DMS 273 treated with DMSO at 0.1 percent for 48 hours (cell line): ENCODE results near the gene SMTNL2.
"Not testable (repeated sequence)": the region's sequence is repeated elsewhere in the genome, so short reads cannot be mapped to it uniquely, and the experiment has no call there.

Source experiments
- DNase-seq: peaks from one replicate; lab custom pipeline; 2025; lab: John Stamatoyannopoulos, UW

The SMTNL2 gene

DNA sequence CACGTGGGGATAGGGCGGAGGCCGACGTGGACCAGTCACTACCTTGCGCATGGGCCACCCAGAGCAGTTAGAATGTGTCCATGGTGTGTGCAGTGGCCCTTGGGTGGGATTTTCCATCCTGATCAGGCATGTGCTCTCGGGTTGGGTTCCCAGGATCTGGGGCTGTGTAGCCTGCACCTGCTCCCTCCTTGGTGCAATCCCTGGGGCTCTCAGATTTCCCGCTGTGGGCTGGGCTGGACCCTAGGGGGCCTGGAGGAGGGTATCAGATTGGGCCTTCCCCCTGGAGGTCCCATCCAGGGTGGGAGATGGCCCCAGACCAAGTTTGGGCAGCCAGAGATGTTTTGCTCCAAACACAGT lies 1.3 kb downstream of the SMTNL2 start:
- no peak for DNase-seq

DNA sequence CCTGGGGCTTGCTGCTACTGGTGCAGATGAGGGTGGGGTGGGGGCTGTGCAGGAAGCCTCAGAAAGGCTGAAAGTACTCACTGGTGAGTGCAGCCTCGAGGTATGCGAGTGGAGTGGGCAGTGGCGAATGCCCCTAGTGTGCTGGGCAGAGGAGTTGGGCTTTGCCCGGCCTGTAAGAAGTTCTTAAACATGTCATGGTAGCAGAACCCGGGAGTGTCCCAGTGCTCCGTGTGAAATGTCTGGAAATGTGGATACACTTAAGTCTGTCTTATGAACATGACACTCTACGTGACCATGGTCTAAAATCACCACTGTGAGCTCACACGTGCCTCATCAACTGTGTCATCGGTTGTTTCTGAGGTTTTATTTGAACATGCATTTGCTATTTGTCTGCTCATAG lies 1.7 kb downstream of the SMTNL2 start:
- DNase-seq: no peak

DNA sequence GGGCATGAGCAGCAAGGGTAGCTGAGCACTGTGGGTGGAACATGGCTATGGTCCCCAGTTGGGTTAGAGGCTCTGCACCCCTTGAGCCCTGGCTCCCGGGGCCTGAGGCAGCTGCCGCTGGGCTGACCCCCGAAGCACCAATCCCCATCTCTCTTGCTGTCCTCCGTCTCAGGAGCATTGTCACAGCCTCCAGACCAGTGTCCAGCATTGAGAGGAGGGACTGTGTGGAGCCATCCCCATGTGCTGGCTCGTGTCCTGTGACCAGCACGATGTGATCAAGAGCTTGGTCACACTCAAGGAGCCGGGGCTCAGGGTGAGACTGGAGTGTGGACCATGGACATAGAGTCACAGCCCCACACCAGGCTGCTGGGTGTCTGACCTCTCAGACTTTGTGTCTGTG lies 2.9 kb downstream of the SMTNL2 start:
- no peak for DNase-seq

DNA sequence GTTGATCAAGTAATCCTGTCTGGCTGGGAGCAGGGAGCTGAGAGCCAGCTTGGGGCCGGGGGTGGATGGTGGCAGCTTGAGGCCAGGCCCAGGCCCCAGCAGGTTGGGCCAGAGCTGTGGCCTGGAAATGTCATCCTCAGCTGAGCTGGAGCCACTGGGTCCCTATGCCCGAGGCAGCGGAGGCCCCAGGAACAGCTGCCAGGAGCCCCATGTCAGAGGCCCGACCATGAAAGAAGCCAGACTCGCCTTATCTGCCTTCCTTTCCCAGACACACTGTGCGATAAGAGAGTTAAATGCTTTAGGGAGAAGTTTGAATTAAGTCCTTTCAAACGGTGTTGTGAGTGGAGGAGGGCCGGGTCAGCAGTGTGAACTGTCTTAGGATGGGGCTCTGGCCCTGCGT lies 3.5 kb downstream of the SMTNL2 start:
- no peak for DNase-seq

DNA sequence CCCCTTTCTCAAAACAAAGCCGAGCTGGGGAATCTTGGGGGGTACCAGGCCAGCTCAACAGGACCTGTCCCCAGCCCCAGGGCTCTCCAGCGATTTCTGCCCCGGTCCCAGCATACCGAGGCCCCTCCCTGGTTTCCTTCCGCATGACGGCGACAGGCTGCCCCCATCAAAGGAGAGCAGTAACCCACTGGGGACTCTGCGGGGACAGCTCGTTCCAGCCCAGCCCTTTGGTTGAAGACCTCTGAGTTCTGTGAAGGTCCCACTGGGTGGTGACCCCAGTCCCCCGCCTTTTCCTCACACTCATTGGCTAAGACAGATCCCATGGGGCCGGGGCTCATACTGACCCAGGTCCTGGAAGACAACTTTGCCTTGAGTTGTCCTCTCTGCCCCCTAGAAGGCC lies 4.1 kb downstream of the SMTNL2 start:
- DNase-seq: no peak

DNA sequence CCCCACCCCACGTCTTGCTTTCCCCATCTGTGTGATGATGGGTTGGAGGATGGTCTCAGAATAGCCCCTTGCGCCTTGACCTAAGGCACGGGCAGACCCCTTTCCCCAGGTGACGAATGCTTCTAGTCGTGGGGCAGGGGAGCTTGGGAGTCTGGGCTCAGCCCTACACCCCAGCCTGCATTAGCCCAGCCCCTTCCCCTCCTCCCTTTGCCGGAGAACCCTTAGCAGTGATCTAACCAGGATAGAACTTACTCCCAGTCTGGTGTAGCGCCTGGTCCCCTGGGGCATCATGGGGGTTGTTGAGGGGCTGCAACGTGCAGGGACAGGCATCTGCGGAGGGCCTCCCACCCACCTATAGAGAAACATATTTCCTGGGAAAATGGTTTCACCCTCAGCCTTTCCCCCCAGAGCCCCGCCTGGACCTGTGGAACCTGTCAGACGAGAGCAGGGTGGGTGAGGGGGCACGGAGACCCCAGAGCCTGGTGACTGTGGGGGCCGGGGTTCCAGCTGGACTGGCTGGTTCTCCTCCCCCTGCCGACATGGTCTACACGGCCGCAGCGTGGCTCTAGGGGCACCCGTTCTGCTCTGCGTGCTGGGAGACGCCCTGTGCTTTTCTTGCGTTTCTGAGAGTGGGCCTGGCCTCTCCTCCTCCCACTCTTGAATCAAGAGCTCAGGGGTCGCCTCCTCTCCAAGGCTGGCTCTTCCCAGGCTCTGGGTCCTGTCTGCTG lies 4.7 kb downstream of the SMTNL2 start:
- no peak for DNase-seq

DNA sequence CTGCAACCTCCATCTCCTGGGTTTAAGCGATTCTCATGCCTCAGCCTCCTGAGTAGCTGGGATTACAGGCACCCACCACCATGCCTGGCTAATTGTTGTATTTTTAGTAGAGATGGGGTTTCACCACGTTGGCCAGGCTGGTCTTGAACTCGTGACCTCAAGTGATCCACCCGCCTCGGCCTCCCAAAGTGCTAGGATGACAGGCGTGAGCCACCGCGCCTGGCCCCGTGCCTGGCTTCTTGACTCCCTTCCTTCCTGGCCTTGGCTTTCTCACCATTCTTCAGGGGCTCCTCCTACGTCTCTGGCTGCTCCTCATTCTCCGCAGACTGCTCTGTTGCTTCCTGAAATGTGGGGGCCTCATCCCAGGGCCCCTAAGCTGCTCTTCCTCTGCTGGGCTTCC lies 5.7 kb downstream of the SMTNL2 start:
- not testable (repeated sequence) for DNase-seq

DNA sequence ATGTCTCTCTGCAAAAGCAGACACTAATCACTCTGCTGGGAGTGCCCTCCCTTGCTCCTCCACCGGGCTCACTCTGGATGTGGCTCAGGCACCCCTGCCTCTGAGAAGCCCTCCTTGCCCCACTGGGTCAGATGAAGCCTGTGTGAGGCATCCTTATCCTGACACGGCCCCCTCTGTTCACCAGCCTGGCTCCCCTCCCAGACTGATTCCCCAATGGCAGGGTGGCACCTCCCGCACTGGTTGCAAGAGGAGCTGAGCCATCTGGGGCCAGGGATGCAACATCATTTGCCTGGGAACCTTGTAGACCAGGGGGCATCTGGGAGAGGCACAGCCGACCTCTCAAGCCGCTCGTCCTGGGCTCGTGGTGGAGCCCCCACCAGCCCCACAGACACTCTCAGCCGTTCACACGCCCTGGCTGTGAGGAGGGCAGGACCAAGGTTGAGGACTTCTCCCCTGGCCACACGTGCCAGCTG lies 6.7 kb downstream of the SMTNL2 start:
- no peak for DNase-seq

DNA sequence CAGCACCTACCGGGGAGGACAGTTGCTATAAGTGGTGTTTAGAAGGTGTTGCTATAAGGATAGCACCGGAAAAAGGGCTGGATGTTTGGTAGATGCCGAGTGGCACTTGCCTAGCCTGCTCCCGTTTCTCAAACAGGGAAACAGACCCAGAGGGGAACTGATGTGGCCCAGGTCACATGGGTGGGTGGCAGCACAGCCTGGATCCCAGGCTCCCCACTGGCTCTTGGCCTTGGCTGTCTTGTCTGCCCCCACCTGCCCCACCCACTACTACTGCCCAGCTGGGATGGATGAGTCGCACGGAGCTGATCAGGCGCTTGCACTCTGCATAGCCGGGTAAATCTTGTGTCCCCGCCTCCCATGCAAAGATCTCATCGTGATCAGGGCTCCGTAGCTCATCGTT lies 7.2 kb downstream of the SMTNL2 start:
- no peak for DNase-seq

DNA sequence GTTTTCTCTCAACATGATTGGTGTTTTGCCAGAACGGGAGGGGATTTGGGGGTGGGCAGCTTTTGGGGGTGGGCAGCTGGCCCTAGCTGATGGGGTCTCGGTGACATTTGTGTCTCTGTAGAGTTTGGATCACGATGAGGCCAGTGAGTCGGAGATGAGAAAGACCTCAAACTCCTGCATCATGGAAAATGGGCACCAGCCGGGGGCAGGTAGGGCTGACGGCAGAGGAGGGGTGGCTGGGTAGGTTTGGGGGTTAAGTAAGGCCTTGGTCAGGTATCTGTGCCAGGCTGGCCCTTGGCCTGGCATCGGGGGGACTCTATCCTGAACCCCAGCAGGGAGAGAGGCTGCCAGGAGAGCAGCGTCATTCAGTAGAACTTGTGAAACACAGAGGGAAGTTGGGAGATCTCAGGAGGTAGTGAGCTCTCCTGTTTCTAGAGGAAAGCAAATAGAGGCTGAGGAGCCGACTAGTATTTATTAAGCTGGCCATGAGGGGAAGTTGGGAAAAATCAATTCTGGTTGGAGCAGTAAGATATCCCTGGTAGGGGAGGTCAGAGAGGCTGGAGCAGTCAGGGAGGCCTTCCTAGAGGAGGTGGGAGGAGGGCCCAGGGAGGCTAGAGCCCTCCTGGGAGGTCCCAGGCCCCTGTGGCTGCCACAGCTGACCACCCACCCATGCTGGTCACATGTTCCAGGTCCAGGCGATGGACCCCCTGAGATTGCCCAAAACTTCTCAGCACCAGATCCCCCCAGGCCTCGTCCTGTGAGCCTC lies 8.1 kb downstream of the SMTNL2 start:
- DNase-seq: no peak

DNA sequence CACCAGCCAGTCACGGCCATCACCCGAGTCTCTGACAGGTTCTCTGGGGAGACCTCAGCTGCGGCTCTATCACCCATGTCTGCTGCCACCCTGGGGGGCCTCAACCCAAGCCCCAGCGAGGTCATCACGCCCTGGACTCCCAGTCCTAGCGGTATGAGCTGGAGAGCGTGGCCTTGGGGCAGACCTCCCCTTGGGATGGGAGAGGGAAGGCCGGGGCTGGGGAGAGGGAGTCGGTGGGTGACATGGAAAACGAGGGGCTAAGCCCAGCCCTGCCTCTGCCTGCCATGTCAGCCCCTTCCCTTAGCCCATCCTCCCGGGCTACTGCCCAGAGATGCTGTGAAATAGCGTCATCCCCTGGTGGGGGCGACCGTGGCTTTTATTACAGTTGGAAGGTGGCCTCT lies 8.7 kb downstream of the SMTNL2 start:
- no peak for DNase-seq

DNA sequence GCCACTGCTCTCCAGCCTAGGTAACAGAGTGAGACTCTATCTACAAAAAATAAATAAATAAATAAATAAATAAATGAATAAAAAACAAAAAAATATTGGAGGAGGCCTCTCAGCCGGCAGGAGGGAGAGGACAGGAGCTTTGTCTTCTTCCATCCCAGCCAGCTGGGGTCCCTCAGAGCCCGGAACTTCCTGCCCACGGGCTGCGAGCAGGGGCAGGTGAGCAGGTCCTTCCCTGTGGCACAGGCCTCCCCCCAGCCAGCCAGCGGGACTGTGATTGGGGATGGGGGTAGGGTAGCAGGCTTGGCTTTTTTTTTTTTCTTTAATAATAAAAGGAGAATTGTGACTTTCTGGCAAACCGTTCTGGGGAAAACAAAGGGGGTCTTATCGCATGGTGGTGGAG lies 10.1 kb downstream of the SMTNL2 start:
- DNase-seq: no peak

DNA sequence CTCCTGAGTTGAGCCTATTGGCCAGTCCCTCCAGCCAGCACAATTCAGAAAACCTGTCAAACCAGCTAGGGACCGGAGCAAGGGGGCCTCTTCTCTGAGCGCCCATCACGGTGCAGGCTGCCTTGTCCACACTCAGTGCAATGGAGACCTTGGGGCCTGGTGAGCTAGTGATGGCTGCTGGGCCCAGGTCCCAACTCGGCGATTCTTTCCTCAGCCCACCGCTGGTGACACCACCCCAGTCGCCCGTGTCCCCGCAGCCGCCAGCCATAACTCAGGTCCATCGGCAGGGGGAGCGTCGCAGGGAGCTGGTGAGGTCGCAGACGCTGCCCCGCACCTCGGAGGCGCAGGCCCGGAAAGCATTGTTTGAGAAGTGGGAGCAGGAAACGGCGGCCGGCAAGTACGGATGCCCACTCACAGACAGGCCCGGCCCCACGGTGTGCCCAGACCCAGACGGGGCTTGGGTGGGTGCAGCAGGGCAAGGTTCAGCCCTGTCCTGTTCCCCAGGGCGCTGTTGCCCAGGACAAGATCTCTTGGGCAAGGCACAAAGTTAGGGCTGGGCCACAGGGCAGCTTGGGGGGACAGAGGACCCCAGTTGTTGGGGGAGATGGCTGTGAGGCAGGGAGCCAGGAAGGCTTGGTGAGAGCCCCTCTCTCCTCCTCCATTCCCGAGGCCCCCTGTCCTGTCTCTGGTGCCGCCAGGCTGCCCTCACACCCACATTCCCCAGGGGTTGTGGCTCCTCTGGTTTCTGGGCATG lies 10.8 kb downstream of the SMTNL2 start:
- DNase-seq: no peak

DNA sequence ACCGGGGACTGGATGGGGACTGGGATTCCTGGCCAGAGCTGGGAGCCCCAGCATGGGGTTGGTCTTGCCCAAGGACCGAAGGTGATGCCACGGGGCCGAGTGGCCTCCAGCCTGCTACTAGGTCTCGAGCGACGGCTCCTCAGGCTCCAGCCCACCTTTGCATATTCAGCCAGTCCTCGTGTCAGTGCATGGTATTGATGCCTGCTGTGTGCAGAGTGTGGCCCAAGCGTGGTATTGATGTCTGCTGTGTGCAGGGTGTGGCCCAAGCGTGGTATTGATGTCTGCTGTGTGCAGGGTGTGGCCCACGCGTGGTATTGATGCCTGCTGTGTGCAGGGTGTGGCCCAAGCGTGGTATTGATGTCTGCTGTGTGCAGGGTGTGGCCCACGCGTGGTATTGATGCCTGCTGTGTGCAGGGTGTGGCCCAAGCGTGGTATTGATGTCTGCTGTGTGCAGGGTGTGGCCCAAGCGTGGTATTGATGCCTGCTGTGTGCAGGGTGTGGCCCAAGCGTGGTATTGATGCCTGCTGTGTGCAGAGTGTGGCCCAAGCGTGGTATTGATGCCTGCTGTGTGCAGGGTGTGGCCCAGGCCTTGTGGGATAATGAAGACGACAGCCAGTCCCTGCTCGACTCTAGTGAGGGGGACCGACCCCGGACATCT lies 11.5 kb downstream of the SMTNL2 start:
- not testable (repeated sequence) for DNase-seq

DNA sequence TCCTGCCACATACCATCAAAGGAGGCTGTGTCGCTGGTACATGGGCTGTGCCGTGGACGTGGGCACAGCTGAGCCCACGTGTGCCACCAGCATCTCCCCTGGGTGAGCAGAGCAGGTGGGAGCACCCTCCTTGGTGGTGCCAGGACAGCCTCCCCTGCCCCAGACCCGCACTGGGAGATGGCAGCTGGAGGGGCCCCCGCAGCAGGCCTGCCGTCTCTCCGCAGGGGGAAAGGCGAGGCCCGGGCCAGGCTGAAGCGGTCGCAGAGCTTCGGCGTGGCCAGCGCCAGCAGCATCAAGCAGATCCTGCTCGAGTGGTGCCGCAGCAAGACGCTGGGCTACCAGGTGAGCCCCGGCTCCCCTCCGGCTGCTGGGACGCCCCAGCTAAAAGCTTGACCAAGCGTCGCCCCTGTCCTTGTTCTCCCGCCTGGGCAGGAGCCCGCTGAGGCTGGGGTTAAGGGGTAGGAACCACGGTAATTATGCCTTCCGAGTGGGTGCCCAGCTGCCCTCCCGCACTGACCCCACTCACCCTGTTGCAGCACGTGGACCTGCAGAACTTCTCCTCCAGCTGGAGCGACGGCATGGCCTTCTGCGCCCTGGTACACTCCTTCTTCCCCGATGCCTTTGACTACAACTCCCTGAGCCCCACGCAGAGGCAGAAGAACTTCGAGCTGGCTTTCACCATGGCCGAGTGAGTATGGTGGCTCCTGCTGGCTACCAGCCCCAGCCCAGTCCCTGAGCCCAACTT lies 12.5 kb downstream of the SMTNL2 start:
- no peak for DNase-seq

DNA sequence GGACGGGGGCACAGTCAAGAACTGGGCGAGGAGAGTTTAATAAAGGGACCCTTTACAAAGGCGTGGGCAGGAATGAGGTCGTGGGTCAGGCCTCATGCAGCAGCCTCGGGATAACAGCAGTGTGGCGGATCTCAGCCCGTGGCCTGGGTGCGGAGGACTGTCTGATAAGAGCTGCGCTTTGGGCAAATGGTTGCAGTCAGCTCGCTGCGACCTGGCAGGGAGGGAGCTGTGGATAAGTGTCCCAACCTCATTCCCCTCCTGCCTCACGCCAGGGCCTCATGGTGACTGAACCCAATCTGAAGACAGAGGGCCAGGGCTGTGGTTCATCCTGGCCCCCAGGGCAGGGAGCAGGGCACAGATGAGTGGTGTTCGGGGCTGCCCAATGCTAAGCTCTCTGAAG lies 13.6 kb downstream of the SMTNL2 start:
- no peak for DNase-seq

DNA sequence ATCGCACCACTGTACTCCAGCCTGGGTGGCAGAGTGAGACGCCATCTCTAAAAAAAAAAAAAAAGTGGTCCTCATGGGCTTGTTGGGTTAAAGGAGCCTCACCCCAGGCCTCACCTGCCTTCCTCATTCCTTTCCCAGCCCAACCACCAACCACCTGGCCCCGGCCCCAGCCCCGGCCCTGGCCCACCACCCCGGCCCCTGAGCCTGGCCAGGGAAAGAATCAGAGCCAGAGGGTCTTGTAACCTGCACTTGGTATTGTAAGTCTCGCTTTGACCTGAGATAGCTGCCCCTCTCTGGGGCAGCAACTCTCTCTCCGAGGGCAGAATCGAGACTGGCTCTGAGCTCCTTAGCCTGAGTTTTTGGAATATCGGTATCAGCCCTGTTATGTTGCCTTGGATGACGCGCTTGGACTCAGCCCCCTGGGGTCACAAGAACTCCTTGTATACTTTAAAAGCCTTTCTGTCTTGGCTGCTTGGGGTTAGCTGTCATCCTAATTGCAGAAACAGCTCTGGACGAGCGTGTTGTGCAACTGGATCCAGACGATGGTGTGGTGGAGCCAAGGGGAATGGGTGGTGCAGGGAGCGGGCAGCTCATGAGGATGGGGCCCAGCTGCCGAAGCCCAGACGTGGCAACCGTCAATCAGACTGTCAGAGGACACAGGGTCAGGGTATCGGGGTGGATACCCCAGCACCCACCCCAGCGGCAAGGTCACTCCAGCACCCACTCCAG lies 14.6 kb downstream of the SMTNL2 start:
- no peak for DNase-seq

DNA sequence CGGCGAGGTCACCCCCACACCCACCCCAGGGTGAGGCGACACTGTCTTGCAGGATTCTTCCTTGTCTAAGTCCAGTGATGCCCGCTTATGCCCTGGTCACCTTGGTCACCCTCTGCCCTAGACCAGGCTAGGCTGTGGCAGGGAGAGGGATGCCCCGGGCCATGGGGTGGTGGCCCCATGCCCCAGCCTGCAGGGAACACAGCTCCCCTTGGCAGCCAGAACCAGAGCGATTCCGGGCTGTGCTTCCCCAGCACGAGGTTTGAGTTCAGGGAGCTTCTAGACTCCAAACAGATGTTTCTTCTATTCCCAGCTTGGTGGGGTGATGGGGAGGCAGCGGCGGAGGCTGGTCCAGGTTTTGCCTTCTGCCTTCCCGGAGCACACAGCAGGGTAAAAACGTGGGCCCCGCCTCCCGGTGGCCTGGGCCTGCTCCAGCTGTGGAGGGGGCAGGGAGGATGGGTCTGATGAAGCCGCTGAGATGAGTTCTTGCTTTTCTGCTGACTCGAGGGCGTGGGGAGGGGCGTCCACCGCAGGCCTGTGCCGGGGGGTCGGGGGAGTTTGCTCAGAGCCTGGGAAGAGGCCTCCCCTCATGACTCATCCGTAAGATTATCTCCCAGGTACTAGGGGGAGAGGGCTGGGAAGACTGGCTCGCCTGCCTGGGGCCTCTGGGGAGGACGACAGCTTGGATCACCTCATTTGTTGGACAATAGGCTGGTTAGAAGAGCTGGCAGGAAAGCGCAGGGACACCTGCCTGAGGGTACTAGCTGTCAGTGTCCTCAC lies 15.4 kb downstream of the SMTNL2 start:
- peak; percentile 51 for DNase-seq

DNA sequence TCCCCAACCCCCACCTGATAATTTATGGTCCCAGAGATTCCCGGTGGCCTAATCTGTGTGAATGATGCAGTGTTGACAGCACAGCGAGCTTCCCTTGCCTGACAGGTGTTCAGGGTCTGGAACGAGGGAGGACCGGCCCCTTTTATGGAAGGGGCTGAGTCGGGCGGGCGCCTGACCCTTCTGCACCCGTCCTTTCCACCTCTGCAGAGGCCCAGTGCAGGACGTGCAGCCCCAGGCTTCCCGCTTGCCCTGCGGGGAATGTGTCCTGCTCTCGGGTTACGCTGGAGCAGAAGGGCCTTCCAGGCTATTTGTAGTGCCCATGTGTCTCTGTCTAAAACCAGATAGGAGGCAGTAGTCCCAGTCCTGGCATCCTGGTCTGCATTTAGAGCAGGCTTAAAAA lies 16.2 kb downstream of the SMTNL2 start:
- no peak for DNase-seq

DNA sequence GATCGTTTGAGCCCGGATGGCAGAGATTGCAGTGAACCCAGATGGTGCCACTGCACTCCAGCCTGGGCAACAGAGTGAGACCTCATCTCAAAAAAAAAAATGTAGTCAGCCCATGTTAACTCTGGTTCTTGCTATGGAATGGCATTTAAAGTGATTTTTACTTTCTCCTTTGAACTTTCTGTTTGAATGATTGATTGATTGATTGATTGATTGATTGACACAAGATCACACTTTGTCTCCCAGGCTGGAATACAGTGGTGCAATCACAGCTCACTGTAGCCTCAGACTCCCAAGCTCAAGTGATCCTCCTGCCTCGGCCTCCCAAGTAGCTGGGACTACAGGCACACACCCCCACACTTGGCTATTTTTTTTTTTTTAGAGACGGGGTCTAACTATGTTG lies 17.0 kb downstream of the SMTNL2 start:
- no peak for DNase-seq
